ENCODE measurements around the gene MYO1H.

The MYO1H gene

DNA sequence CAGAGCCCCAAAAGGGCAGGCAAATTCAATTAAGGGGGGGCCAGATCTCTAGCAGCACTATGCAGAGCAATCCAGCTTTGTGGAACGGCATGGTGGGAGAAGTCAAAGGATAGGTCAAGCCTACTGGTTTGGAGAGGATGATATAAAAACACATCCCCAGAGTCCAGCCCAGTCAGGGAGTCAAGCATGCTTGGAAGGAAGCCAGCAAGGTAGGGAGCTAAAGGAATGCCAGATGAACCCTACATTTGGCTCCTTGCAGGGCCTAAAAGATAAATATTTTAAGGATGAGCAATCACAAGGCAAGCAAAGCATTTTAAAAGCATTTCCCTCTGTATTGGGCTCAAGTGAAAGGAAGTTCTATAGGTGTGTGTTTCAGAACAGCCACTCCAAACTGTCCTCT, 108.0 kb downstream of the MYO1H start:
- no peak for TF ChIP-seq EZH2 (IDR thresholded peaks at IDR 0.05; ENCODE audit: borderline replicate concordance, low read length)
- TF ChIP-seq, protein P1, sequence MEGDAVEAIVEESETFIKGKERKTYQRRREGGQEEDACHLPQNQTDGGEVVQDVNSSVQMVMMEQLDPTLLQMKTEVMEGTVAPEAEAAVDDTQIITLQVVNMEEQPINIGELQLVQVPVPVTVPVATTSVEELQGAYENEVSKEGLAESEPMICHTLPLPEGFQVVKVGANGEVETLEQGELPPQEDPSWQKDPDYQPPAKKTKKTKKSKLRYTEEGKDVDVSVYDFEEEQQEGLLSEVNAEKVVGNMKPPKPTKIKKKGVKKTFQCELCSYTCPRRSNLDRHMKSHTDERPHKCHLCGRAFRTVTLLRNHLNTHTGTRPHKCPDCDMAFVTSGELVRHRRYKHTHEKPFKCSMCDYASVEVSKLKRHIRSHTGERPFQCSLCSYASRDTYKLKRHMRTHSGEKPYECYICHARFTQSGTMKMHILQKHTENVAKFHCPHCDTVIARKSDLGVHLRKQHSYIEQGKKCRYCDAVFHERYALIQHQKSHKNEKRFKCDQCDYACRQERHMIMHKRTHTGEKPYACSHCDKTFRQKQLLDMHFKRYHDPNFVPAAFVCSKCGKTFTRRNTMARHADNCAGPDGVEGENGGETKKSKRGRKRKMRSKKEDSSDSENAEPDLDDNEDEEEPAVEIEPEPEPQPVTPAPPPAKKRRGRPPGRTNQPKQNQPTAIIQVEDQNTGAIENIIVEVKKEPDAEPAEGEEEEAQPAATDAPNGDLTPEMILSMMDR (IDR thresholded peaks at IDR 0.05; ENCODE audit: low read length), result no peak
- Histone ChIP-seq H3K36me3 (ENCODE audit: insufficient read depth, low read length) (peaks cover 26% of the 10 kb centered on the region), H3K79me2 (ENCODE audit: insufficient read depth, low read length) (no peaks in the 10 kb centered on the region)

GRCh38 chr12:109458086-109458485, 110.4 kb downstream of the MYO1H start:
- no peak overlapping the region for H2AFZ ChIP-seq (ENCODE audit: low read length)
- no peaks in the 10 kb centered on the region for H3F3A ChIP-seq (ENCODE audit: insufficient read depth, low read length)
- H3K9me3 ChIP-seq (ENCODE audit: low read length), result no peaks in the 10 kb centered on the region
- no peaks in the 10 kb centered on the region for H3K27me3 ChIP-seq (ENCODE audit: insufficient read depth, low read length)
- H3K9me2 ChIP-seq (ENCODE audit: low read depth, low read length), result no peaks in the 10 kb centered on the region
- peaks cover 25% of the 10 kb centered on the region; the same call in 1 of the 2 replicates for H3K36me3 ChIP-seq (ENCODE audit: insufficient read depth, low read length)
- no peak for TF ChIP-seq EZH2 (IDR thresholded peaks at IDR 0.05; ENCODE audit: borderline replicate concordance, low read length)
- TF ChIP-seq, protein P1 (IDR thresholded peaks at IDR 0.05; ENCODE audit: low read length), result no peak
- H3K9ac ChIP-seq (ENCODE audit: low read length), result no peak overlapping the region
- H3K79me2 ChIP-seq (ENCODE audit: insufficient read depth, low read length), result no peaks in the 10 kb centered on the region
- no peak overlapping the region for H3K4me2 ChIP-seq (ENCODE audit: low read length)
- no peak overlapping the region for H3K4me3 ChIP-seq (ENCODE audit: low read depth, low read length, poor library complexity, severe bottlenecking)
- no peaks in the 10 kb centered on the region for H4K20me1 ChIP-seq (ENCODE audit: insufficient read depth, low read length)
- no peak overlapping the region for H3K27ac ChIP-seq (ENCODE audit: low read depth, low read length, poor library complexity, severe bottlenecking)
- peaks cover 12% of the 10 kb centered on the region for H3K4me1 ChIP-seq (ENCODE audit: insufficient read depth, low read length, severe bottlenecking)

More for the DNA sequence above, 108.0 kb downstream of the MYO1H start:
- no peak overlapping the region for H3K4me2 ChIP-seq (ENCODE audit: low read length)
- no peaks in the 10 kb centered on the region for H3K27me3 ChIP-seq (ENCODE audit: insufficient read depth, low read length)
- H3F3A ChIP-seq (ENCODE audit: insufficient read depth, low read length), result no peaks in the 10 kb centered on the region
- H3K9me2 ChIP-seq (ENCODE audit: low read depth, low read length), result no peaks in the 10 kb centered on the region
- no peak overlapping the region for H3K4me3 ChIP-seq (ENCODE audit: low read depth, low read length, poor library complexity, severe bottlenecking)
- H2AFZ ChIP-seq (ENCODE audit: low read length), result no peak overlapping the region
- H3K27ac ChIP-seq (ENCODE audit: low read depth, low read length, poor library complexity, severe bottlenecking), result no peak overlapping the region
- no peaks in the 10 kb centered on the region for H3K9me3 ChIP-seq (ENCODE audit: low read length)
- peaks cover 1% of the 10 kb centered on the region for H3K4me1 ChIP-seq (ENCODE audit: insufficient read depth, low read length, severe bottlenecking)
- no peak overlapping the region for H3K9ac ChIP-seq (ENCODE audit: low read length)
- no peaks in the 10 kb centered on the region for H4K20me1 ChIP-seq (ENCODE audit: insufficient read depth, low read length)

DNA sequence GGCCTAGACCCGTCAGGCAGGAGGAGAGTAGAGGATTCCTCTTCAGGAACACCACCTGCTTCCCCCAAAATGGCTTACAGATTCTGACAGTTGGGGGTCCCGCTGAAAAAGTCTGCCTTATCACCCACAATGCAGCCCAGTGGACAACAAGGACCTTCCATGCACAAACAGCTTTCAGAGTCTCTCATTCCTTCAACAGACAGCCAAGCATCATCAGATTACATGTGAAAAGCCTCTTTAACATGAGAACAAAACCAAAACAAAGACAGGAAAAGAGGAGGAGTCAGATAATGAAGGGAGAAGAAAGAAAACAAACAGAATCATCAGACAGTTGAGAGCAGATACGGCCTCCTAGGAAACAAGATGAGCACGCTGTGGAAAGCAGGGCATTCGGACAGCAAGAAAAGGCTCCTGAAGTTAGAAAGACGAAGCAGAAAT, 111.1 kb downstream of the MYO1H start:
- TF ChIP-seq EZH2 (IDR thresholded peaks at IDR 0.05; ENCODE audit: borderline replicate concordance, low read length), result no peak
- TF ChIP-seq, protein P1 (IDR thresholded peaks at IDR 0.05; ENCODE audit: low read length), result no peak
- Histone ChIP-seq H3K4me3 (ENCODE audit: low read depth, low read length, poor library complexity, severe bottlenecking) (no peak overlapping the region), H3K9me2 (ENCODE audit: low read depth, low read length) (no peaks in the 10 kb centered on the region), H3K9ac (ENCODE audit: low read length) (no peak overlapping the region), H3K4me1 (ENCODE audit: insufficient read depth, low read length, severe bottlenecking) (peaks cover 12% of the 10 kb centered on the region), H3K27me3 (ENCODE audit: insufficient read depth, low read length) (no peaks in the 10 kb centered on the region), H4K20me1 (ENCODE audit: insufficient read depth, low read length) (no peaks in the 10 kb centered on the region), H3F3A (ENCODE audit: insufficient read depth, low read length) (no peaks in the 10 kb centered on the region), H3K79me2 (ENCODE audit: insufficient read depth, low read length) (no peaks in the 10 kb centered on the region), H3K27ac (ENCODE audit: low read depth, low read length, poor library complexity, severe bottlenecking) (no peak overlapping the region), H3K36me3 (ENCODE audit: insufficient read depth, low read length) (peaks cover 25% of the 10 kb centered on the region; the same call in 1 of the 2 replicates), H3K4me2 (ENCODE audit: low read length) (no peak overlapping the region), H3K9me3 (ENCODE audit: low read length) (no peaks in the 10 kb centered on the region), H2AFZ (ENCODE audit: low read length) (no peak overlapping the region)
